ENCODE measurements around the gene KCNK16. TPM values are rescaled to one million over a fixed set of nuclear protein-coding genes. Genes with fewer than 3 reads are reported as not detected.

Gene KCNK16
- polyA plus RNA-seq, 4 donors: 0.34 to 2.2 TPM; not detected in 2

GRCh38 chr6:39347206-39347605, 24.7 kb upstream of the KCNK16 start:
- H3K27me3 ChIP-seq (ENCODE audit: control insufficient read depth in 3 of 3, insufficient read depth in 3 of 3, low read length in 3 of 3): no peaks in the 10 kb centered on the region
- H3K27ac ChIP-seq (ENCODE audit: low read depth in 1 of 3, low read length in 2 of 3): no peak overlapping the region
- H3K9me3 ChIP-seq (ENCODE audit: control insufficient read depth in 2 of 2, insufficient read depth in 1 of 2, low read depth in 1 of 2, low read length in 1 of 2): no peaks in the 10 kb centered on the region
- H3K36me3 ChIP-seq (ENCODE audit: control insufficient read depth in 3 of 3, insufficient read depth in 2 of 3, low read depth in 1 of 3, low read length in 3 of 3): no peaks in the 10 kb centered on the region
- WGBS, 3 donors: 88 to 93% (median 91%) methylated on average over 6 of the region's 6 CpGs
- no peak overlapping the region for H3K4me3 ChIP-seq (ENCODE audit: low read depth in 1 of 3, low read length in 3 of 3)
- DNase-seq: no peak
- FAIRE-seq: no peak
- peaks cover 0 to 3% (median 0%) of the 10 kb centered on the region in 3 donors for H3K4me1 ChIP-seq (ENCODE audit: control insufficient read depth in 3 of 3, insufficient read depth in 2 of 3, low read depth in 1 of 3, low read length in 2 of 3)

- H3K9me3 ChIP-seq (ENCODE audit: control insufficient read depth in 2 of 2, insufficient read depth in 1 of 2, low read depth in 1 of 2, low read length in 1 of 2): no peaks in the 10 kb centered on the region
- H3K36me3 ChIP-seq (ENCODE audit: control insufficient read depth in 3 of 3, insufficient read depth in 2 of 3, low read depth in 1 of 3, low read length in 3 of 3): no peaks in the 10 kb centered on the region
- H3K4me3 ChIP-seq (ENCODE audit: low read depth in 1 of 3, low read length in 3 of 3): no peak overlapping the region
- no peak for DNase-seq
- WGBS, 3 donors: 59 to 81% (median 71%) methylated on average over 7 of the region's 7 CpGs
- H3K4me1 ChIP-seq (ENCODE audit: control insufficient read depth in 3 of 3, insufficient read depth in 2 of 3, low read depth in 1 of 3, low read length in 2 of 3): peaks cover 0 to 3% (median 0%) of the 10 kb centered on the region in 3 donors
- no peaks in the 10 kb centered on the region for H3K27me3 ChIP-seq (ENCODE audit: control insufficient read depth in 3 of 3, insufficient read depth in 3 of 3, low read length in 3 of 3)
- no peak overlapping the region for H3K27ac ChIP-seq (ENCODE audit: low read depth in 1 of 3, low read length in 2 of 3)
- no peak for FAIRE-seq
Measured at GRCh38 chr6:39344821-39345280, 22.3 kb upstream of the KCNK16 start.

GRCh38 chr6:39343396-39343870, 20.9 kb upstream of the KCNK16 start:
- FAIRE-seq (no peak), DNase-seq (no peak)
- Histone ChIP-seq H3K27ac (ENCODE audit: low read depth in 1 of 3, low read length in 2 of 3) (peak overlapping the region in 2 of 3 donors; percentile 17 to 63), H3K27me3 (ENCODE audit: control insufficient read depth in 3 of 3, insufficient read depth in 3 of 3, low read length in 3 of 3) (peaks cover 0 to 2% (median 0%) of the 10 kb centered on the region in 3 donors), H3K9me3 (ENCODE audit: control insufficient read depth in 2 of 2, insufficient read depth in 1 of 2, low read depth in 1 of 2, low read length in 1 of 2) (no peaks in the 10 kb centered on the region), H3K36me3 (ENCODE audit: control insufficient read depth in 3 of 3, insufficient read depth in 2 of 3, low read depth in 1 of 3, low read length in 3 of 3) (no peaks in the 10 kb centered on the region), H3K4me1 (ENCODE audit: control insufficient read depth in 3 of 3, insufficient read depth in 2 of 3, low read depth in 1 of 3, low read length in 2 of 3) (peaks cover 0 to 9% (median 3%) of the 10 kb centered on the region in 3 donors), H3K4me3 (ENCODE audit: low read depth in 1 of 3, low read length in 3 of 3) (no peak overlapping the region)
- 75 to 84% (median 82%) methylated on average over 9 of the region's 9 CpGs for whole genome bisulfite sequencing, 3 donors

DNA sequence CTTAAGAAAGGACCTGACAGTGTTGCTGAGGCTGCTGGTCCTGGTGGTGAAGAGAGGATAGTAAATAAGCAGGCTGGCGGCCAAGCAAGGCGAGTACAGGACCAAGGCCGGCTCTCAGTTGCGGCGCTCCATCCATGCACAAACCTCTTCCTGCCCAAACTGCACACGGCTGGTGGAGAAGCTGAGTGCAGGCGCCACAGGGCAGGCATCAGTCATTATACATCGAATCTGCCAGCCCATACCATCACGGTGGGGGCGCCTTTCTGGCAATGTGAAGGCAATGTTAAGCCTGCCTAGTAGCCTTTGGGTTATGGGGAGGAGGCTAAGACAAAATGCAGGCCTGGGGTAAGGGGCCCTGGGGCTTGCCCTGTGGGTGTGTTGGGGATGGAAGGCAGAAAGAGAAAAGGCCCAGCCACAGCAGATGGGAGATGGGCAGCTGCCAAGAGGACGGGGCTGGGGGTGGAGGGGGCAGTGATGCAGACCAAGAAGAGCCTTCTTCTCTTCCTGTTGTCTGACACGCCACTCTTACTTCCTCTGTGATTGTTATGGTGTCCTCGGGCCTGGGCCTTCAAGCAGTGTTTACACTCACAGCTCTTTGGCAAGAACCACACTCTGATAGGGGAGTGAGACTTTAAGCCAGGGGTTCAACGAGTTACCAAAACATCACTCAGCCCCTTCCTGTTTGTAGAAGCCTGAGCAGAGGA, 20.3 kb upstream of the KCNK16 start:
- FAIRE-seq (no peak), DNase-seq (no peak)

DNA sequence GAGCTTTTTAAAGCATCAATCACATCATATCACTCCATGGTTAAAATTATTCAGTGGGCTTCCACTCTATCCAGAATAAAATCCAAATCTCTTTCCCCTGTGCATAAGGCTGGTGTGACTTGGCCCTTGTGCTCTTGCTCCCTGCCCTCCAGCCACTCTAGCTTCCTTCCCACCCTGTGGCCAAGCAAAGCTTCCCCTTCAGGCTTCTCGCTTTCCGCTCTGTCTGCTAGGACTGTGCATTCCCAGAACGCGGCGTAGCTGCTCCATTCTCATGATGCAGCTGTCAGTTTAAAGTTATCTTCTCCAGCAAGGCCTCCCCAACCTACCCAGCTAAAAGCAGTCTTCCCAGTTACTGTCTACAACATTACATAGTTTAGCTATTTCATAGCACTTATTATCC, 19.4 kb upstream of the KCNK16 start:
- H3K27me3 ChIP-seq (ENCODE audit: control insufficient read depth in 3 of 3, insufficient read depth in 3 of 3, low read length in 3 of 3): peaks cover 0 to 3% (median 0%) of the 10 kb centered on the region in 3 donors
- no peak overlapping the region for H3K27ac ChIP-seq (ENCODE audit: low read depth in 1 of 3, low read length in 2 of 3)
- peaks cover 0 to 9% (median 3%) of the 10 kb centered on the region in 3 donors for H3K4me1 ChIP-seq (ENCODE audit: control insufficient read depth in 3 of 3, insufficient read depth in 2 of 3, low read depth in 1 of 3, low read length in 2 of 3)
- H3K36me3 ChIP-seq (ENCODE audit: control insufficient read depth in 3 of 3, insufficient read depth in 2 of 3, low read depth in 1 of 3, low read length in 3 of 3): no peaks in the 10 kb centered on the region
- no peak overlapping the region for H3K4me3 ChIP-seq (ENCODE audit: low read depth in 1 of 3, low read length in 3 of 3)
- H3K9me3 ChIP-seq (ENCODE audit: control insufficient read depth in 2 of 2, insufficient read depth in 1 of 2, low read depth in 1 of 2, low read length in 1 of 2): no peaks in the 10 kb centered on the region
- DNase-seq (no peak), FAIRE-seq (no peak)
- WGBS, 3 donors: 79 to 94% (median 84%) methylated on average over 5 of the region's 5 CpGs

More for the DNA sequence above, 20.3 kb upstream of the KCNK16 start:
- no peaks in the 10 kb centered on the region for H3K36me3 ChIP-seq (ENCODE audit: control insufficient read depth in 3 of 3, insufficient read depth in 2 of 3, low read depth in 1 of 3, low read length in 3 of 3)
- peaks cover 0 to 9% (median 3%) of the 10 kb centered on the region in 3 donors for H3K4me1 ChIP-seq (ENCODE audit: control insufficient read depth in 3 of 3, insufficient read depth in 2 of 3, low read depth in 1 of 3, low read length in 2 of 3)
- WGBS, 3 donors: 59 to 75% (median 60%) methylated on average over 14 of the region's 14 CpGs
- no peaks in the 10 kb centered on the region for H3K9me3 ChIP-seq (ENCODE audit: control insufficient read depth in 2 of 2, insufficient read depth in 1 of 2, low read depth in 1 of 2, low read length in 1 of 2)
- peak overlapping the region in 2 of 3 donors; percentile 17 to 63 for H3K27ac ChIP-seq (ENCODE audit: low read depth in 1 of 3, low read length in 2 of 3)
- H3K27me3 ChIP-seq (ENCODE audit: control insufficient read depth in 3 of 3, insufficient read depth in 3 of 3, low read length in 3 of 3): peaks cover 0 to 3% (median 0%) of the 10 kb centered on the region in 3 donors
- no peak overlapping the region for H3K4me3 ChIP-seq (ENCODE audit: low read depth in 1 of 3, low read length in 3 of 3)

DNA sequence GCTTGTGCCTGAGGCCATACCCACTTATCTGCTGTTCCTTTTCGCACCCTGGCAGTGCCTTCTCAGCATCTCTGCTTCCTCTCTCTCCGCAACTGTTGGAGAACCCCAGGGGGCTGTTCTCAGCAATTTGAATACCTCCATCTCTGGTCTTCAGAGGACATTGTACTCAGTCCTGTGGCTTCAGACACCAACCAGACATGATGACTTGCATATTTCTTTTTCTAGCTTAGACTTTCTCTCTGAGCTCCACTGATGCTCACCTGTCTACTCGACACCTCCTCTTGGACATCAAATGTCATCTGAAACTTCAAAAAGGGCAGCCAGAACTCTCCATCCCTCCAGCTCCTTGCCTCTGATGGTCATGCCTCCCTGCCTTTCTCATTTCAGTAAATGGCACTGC, 18.9 kb upstream of the KCNK16 start:
- Histone ChIP-seq H3K27me3 (ENCODE audit: control insufficient read depth in 3 of 3, insufficient read depth in 3 of 3, low read length in 3 of 3) (peaks cover 0 to 3% (median 0%) of the 10 kb centered on the region in 3 donors), H3K4me1 (ENCODE audit: control insufficient read depth in 3 of 3, insufficient read depth in 2 of 3, low read depth in 1 of 3, low read length in 2 of 3) (peaks cover 0 to 9% (median 3%) of the 10 kb centered on the region in 3 donors), H3K9me3 (ENCODE audit: control insufficient read depth in 2 of 2, insufficient read depth in 1 of 2, low read depth in 1 of 2, low read length in 1 of 2) (no peaks in the 10 kb centered on the region), H3K36me3 (ENCODE audit: control insufficient read depth in 3 of 3, insufficient read depth in 2 of 3, low read depth in 1 of 3, low read length in 3 of 3) (no peaks in the 10 kb centered on the region), H3K4me3 (ENCODE audit: low read depth in 1 of 3, low read length in 3 of 3) (no peak overlapping the region), H3K27ac (ENCODE audit: low read depth in 1 of 3, low read length in 2 of 3) (no peak overlapping the region)
- WGBS, 3 donors: 84 to 86% (median 84%) methylated on average over 3 of the region's 3 CpGs
- DNase-seq (no peak), FAIRE-seq (no peak)

- Histone ChIP-seq H3K4me1 (ENCODE audit: control insufficient read depth in 3 of 3, insufficient read depth in 2 of 3, low read depth in 1 of 3, low read length in 2 of 3) (peaks cover 0 to 9% (median 3%) of the 10 kb centered on the region in 3 donors), H3K36me3 (ENCODE audit: control insufficient read depth in 3 of 3, insufficient read depth in 2 of 3, low read depth in 1 of 3, low read length in 3 of 3) (no peaks in the 10 kb centered on the region), H3K9me3 (ENCODE audit: control insufficient read depth in 2 of 2, insufficient read depth in 1 of 2, low read depth in 1 of 2, low read length in 1 of 2) (no peaks in the 10 kb centered on the region), H3K27me3 (ENCODE audit: control insufficient read depth in 3 of 3, insufficient read depth in 3 of 3, low read length in 3 of 3) (peaks cover 0 to 3% (median 0%) of the 10 kb centered on the region in 3 donors), H3K27ac (ENCODE audit: low read depth in 1 of 3, low read length in 2 of 3) (peak overlapping the region in 1 of 3 donors; percentile 40), H3K4me3 (ENCODE audit: low read depth in 1 of 3, low read length in 3 of 3) (no peak overlapping the region)
- DNase-seq (no peak), FAIRE-seq (no peak)
- 41 to 66% (median 51%) methylated on average over 10 of the region's 10 CpGs for WGBS, 3 donors
Measured at GRCh38 chr6:39339868-39340550, 17.5 kb upstream of the KCNK16 start.

DNA sequence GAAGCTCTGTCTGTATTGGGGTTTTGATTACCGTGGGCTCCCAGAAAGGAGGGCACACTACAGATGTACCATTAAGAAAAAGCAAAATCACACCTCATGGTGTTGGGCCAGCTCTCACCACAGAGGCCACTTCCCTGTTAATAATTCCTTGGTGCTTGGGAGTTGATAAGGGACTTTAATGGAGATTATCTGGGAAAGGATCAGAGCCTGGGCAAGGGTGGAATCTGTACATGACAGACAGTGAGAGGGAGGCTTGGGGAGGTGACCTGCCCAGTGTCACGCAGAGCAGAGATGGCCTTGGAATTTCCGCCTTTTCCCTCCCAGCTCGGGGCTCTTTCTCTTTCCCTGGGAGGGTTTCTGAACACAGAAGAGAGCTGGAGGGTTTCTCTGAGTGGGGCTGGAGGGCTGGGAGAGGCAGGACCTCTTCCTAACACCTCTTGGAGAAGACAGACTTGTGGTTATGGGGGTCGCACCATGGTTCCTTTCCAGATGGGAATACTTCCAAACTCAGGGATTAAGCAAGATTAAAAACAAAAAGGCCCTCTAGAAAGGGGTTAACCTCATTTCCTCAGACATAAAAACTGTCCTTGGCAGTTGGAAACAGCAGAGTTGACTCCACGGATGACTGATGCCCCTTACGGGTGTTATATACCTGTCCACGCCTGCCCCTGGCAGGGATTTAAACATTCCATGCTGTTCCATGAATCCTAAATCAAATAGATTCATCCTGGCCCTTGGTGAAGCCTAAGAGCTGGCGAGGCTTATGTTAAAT, 16.8 kb upstream of the KCNK16 start:
- H3K4me3 ChIP-seq (ENCODE audit: low read depth in 1 of 3, low read length in 3 of 3): no peak overlapping the region
- no peaks in the 10 kb centered on the region for H3K9me3 ChIP-seq (ENCODE audit: control insufficient read depth in 2 of 2, insufficient read depth in 1 of 2, low read depth in 1 of 2, low read length in 1 of 2)
- H3K36me3 ChIP-seq (ENCODE audit: control insufficient read depth in 3 of 3, insufficient read depth in 2 of 3, low read depth in 1 of 3, low read length in 3 of 3): no peaks in the 10 kb centered on the region
- WGBS, 3 donors: 54 to 60% (median 57%) methylated on average over 9 of the region's 9 CpGs
- peaks cover 0 to 9% (median 3%) of the 10 kb centered on the region in 3 donors for H3K4me1 ChIP-seq (ENCODE audit: control insufficient read depth in 3 of 3, insufficient read depth in 2 of 3, low read depth in 1 of 3, low read length in 2 of 3)
- FAIRE-seq: no peak
- H3K27me3 ChIP-seq (ENCODE audit: control insufficient read depth in 3 of 3, insufficient read depth in 3 of 3, low read length in 3 of 3): peaks cover 0 to 3% (median 0%) of the 10 kb centered on the region in 3 donors
- DNase-seq: no peak
- peak overlapping the region in 2 of 3 donors; percentile 4 to 40 for H3K27ac ChIP-seq (ENCODE audit: low read depth in 1 of 3, low read length in 2 of 3)
